ENCODE results near the gene ZHX3. TPM values are rescaled to one million over a fixed set of nuclear protein-coding genes. Genes with fewer than 3 reads are reported as not detected.

ZHX3 gene
- total RNA-seq, 2 donors from 2014 or later, result 19.9 to 25.6 TPM

GRCh38 chr20:41360831-41361756, 43.6 kb upstream of the ZHX3 start:
- intact Hi-C loops (cut with DNase I), result no loop called here
- Histone ChIP-seq H3K4me1 (no peaks in the 10 kb centered on the region), H3K4me3 (no peak overlapping the region), H3K27me3 (peaks cover 14% of the 10 kb centered on the region), H3K36me3 (no peaks in the 10 kb centered on the region), H3K9ac (ENCODE audit: low read depth in 2 of 2, low read length in 2 of 2) (no peak overlapping the region), H3K27ac (no peak overlapping the region), H3K9me3 (no peaks in the 10 kb centered on the region)
- no peak for TF ChIP-seq CTCF (IDR thresholded peaks at IDR 0.05)
- DNase-seq, result no peak

- Histone ChIP-seq H3K4me1 (no peaks in the 10 kb centered on the region), H3K9ac (ENCODE audit: low read depth in 2 of 2, low read length in 2 of 2) (no peak overlapping the region), H3K9me3 (no peaks in the 10 kb centered on the region), H3K27ac (no peak overlapping the region), H3K27me3 (no peaks in the 10 kb centered on the region), H3K4me3 (no peak overlapping the region), H3K36me3 (no peaks in the 10 kb centered on the region)
- no peak for DNase-seq
- TF ChIP-seq CTCF (IDR thresholded peaks at IDR 0.05), result no peak
- intact Hi-C loops (cut with DNase I), result no loop called here
These were observed 42.0 kb upstream of the ZHX3 start for GRCh38 chr20:41359541-41360011.

- intact Hi-C loops (cut with DNase I), result no loop called here
- no peaks in the 10 kb centered on the region for H3K36me3 ChIP-seq
- no peak overlapping the region for H3K27ac ChIP-seq
These were observed 41.2 kb upstream of the ZHX3 start for GRCh38 chr20:41358717-41359116.

GRCh38 chr20:41358230-41358629, 40.7 kb upstream of the ZHX3 start:
- no peak for TF ChIP-seq CTCF (IDR thresholded peaks at IDR 0.05)
- H3K9me3 ChIP-seq, result no peaks in the 10 kb centered on the region
- H3K27me3 ChIP-seq, result no peaks in the 10 kb centered on the region
- H3K27ac ChIP-seq, result no peak overlapping the region
- no peaks in the 10 kb centered on the region for H3K4me1 ChIP-seq
- no peak overlapping the region for H3K9ac ChIP-seq (ENCODE audit: low read depth in 2 of 2, low read length in 2 of 2)
- H3K4me3 ChIP-seq, result no peak overlapping the region
- DNase-seq, result no peak
- no peaks in the 10 kb centered on the region for H3K36me3 ChIP-seq
- intact Hi-C loops (cut with DNase I), result no loop called here

More at GRCh38 chr20:41358717-41359116, 41.2 kb upstream of the ZHX3 start:
- DNase-seq, result no peak
- Histone ChIP-seq H3K4me3 (no peak overlapping the region), H3K9me3 (no peaks in the 10 kb centered on the region), H3K9ac (ENCODE audit: low read depth in 2 of 2, low read length in 2 of 2) (no peak overlapping the region), H3K27me3 (no peaks in the 10 kb centered on the region), H3K4me1 (no peaks in the 10 kb centered on the region)
- no peak for TF ChIP-seq CTCF (IDR thresholded peaks at IDR 0.05)

GRCh38 chr20:41357424-41358163, 40.1 kb upstream of the ZHX3 start:
- DNase-seq, result no peak
- no peak for TF ChIP-seq CTCF (IDR thresholded peaks at IDR 0.05)
- intact Hi-C loops (cut with DNase I), result no loop called here

More at GRCh38 chr20:41357424-41358163, 40.1 kb upstream of the ZHX3 start:
- H3K36me3 ChIP-seq, result no peaks in the 10 kb centered on the region
- no peaks in the 10 kb centered on the region for H3K4me1 ChIP-seq
- no peak overlapping the region for H3K27ac ChIP-seq
- H3K4me3 ChIP-seq, result no peak overlapping the region
- no peak overlapping the region for H3K9ac ChIP-seq (ENCODE audit: low read depth in 2 of 2, low read length in 2 of 2)
- no peaks in the 10 kb centered on the region for H3K27me3 ChIP-seq
- H3K9me3 ChIP-seq, result no peaks in the 10 kb centered on the region

All from colonic mucosa (tissue), 4 donors.